Lower leg skin (tissue), 3 donors: Measurements from ENCODE around the gene NR2F1.

Source experiments
- CTCF ChIP-seq, 3 donors: fragments of 450-650 bp; IDR thresholded peaks; one replicate each; pipeline ENCODE4 v1.5.1; 2016; ENCODE audit warnings: antibody characterized with exemption in 3 of 3, mild to moderate bottlenecking in 3 of 3, moderate library complexity in 2 of 3
- POLR2A ChIP-seq, 2 donors: fragments of 450-650 bp; IDR thresholded peaks; one replicate each; pipeline ENCODE4 v1.6.1; 2016 to 2017; ENCODE audit warnings: antibody characterized with exemption in 2 of 2, mild to moderate bottlenecking in 1 of 2, moderate library complexity in 1 of 2

GRCh38 chr5:93578813-93579691 is 4.0 kb upstream of the NR2F1 start:
- TF ChIP-seq CTCF (IDR thresholded peaks at IDR 0.05), result no peak
- no peak for TF ChIP-seq POLR2A (IDR thresholded peaks at IDR 0.05)
